ENCODE results near the gene ZBTB21.

- TF ChIP-seq CTCF (IDR thresholded peaks at IDR 0.05; ENCODE audit: low read length), result no peak
- TF ChIP-seq EZH2 (optimal IDR thresholded peaks at IDR 0.05; ENCODE audit: low read depth, low read length), result no peak
Observed at GRCh38 chr21:42021371-42022090, 11.4 kb upstream of the ZBTB21 start.

Data from MM.1S (cell line).